H9 (cell line): ENCODE measurements around the gene PKNOX2. TPM values are rescaled to one million over a fixed set of nuclear protein-coding genes. Genes with fewer than 3 reads are reported as not detected.

Source experiments
- DNase-seq: peaks from one replicate; pipeline ENCODE4 v3.0.0-alpha.2; 2017
- H2AFZ ChIP-seq: one replicate; pipeline ENCODE4 v1.6.1; 2013; ENCODE audit warnings: mild to moderate bottlenecking, low read length, control low read depth, moderate library complexity
- H2AK5ac ChIP-seq: 2 replicates; pipeline ENCODE4 v1.6.1; 2013; ENCODE audit warnings: low read length, control low read depth, mixed read lengths; ENCODE audit not compliant: insufficient read length
- H2BK120ac ChIP-seq: one replicate; pipeline ENCODE4 v1.6.1; 2013; ENCODE audit warnings: low read depth, mild to moderate bottlenecking, low read length, control low read depth, inconsistent platforms; ENCODE audit not compliant: poor library complexity, severe bottlenecking
- H2BK12ac ChIP-seq: 2 replicates; pipeline ENCODE4 v1.6.1; 2013; ENCODE audit warnings: low read length, control low read depth, mixed read lengths, low read depth; ENCODE audit not compliant: insufficient read length
- H2BK15ac ChIP-seq: 2 replicates; pipeline ENCODE4 v1.6.1; 2013; ENCODE audit warnings: low read depth, low read length, control low read depth
- H2BK20ac ChIP-seq: one replicate; pipeline ENCODE4 v1.6.1; 2013; ENCODE audit warnings: low read depth, mild to moderate bottlenecking, low read length, control low read depth, inconsistent platforms; ENCODE audit not compliant: poor library complexity, severe bottlenecking
- H2BK5ac ChIP-seq: 2 replicates; pipeline ENCODE4 v1.6.1; 2013; ENCODE audit warnings: low read length, control low read depth, mixed read lengths; ENCODE audit not compliant: insufficient read length
- H3K14ac ChIP-seq: 2 replicates; pipeline ENCODE4 v1.6.1; 2013; ENCODE audit warnings: low read length, control low read depth; ENCODE audit not compliant: insufficient read depth
- H3K18ac ChIP-seq: 2 replicates; pipeline ENCODE4 v1.6.1; 2013; ENCODE audit warnings: low read depth, mild to moderate bottlenecking, mixed read lengths, low read length, control low read depth; ENCODE audit not compliant: insufficient read length
- H3K23ac ChIP-seq: 2 replicates; pipeline ENCODE4 v1.6.1; 2013; ENCODE audit warnings: low read length, control low read depth, mixed read lengths, low read depth; ENCODE audit not compliant: insufficient read length
- H3K23me2 ChIP-seq: 2 replicates; pipeline ENCODE4 v1.6.1; 2013; ENCODE audit warnings: low read depth, mild to moderate bottlenecking, mixed read lengths, low read length, control low read depth; ENCODE audit not compliant: insufficient read length, poor library complexity, severe bottlenecking
- H3K27ac ChIP-seq: 2 replicates; pipeline ENCODE4 v1.5.1; 2013; ENCODE audit warnings: low read length, control low read depth, mixed read lengths, low read depth; ENCODE audit not compliant: insufficient read length
- H3K27me3 ChIP-seq: 2 replicates; pipeline ENCODE4 v1.6.1; 2013; ENCODE audit warnings: low read length, control low read depth, inconsistent platforms; ENCODE audit not compliant: insufficient read depth
- H3K4ac ChIP-seq: 2 replicates; pipeline ENCODE4 v1.6.1; 2013; ENCODE audit warnings: low read depth, mild to moderate bottlenecking, control low read depth, inconsistent platforms, low read length, moderate library complexity
- H3K4me1 ChIP-seq: 2 replicates; pipeline ENCODE4 v1.6.1; 2013; ENCODE audit warnings: low read length, control low read depth, inconsistent platforms; ENCODE audit not compliant: insufficient read depth
- H3K4me2 ChIP-seq: 2 replicates; pipeline ENCODE4 v1.6.1; 2013; ENCODE audit warnings: low read length, control low read depth, mixed read lengths; ENCODE audit not compliant: insufficient read length, insufficient read depth
- H3K56ac ChIP-seq: 2 replicates; pipeline ENCODE4 v1.6.1; 2013; ENCODE audit warnings: low read depth, mild to moderate bottlenecking, mixed read lengths, low read length, control low read depth; ENCODE audit not compliant: insufficient read length
- H3K79me1 ChIP-seq: 2 replicates; pipeline ENCODE4 v1.6.1; 2013; ENCODE audit warnings: low read depth, mild to moderate bottlenecking, moderate library complexity, low read length, control low read depth, inconsistent platforms; ENCODE audit not compliant: insufficient read depth, poor library complexity, severe bottlenecking
- H3K79me2 ChIP-seq: 2 replicates; pipeline ENCODE4 v1.6.1; 2013; ENCODE audit warnings: low read length, control low read depth, inconsistent platforms; ENCODE audit not compliant: insufficient read depth
- H3K9ac ChIP-seq: 2 replicates; pipeline ENCODE4 v1.6.1; 2013; ENCODE audit warnings: low read length, control low read depth, mixed read lengths; ENCODE audit not compliant: insufficient read length; ENCODE audit errors: extremely low read depth
- H3K9me3 ChIP-seq: one replicate; pipeline ENCODE4 v1.6.1; 2013; ENCODE audit warnings: low read depth, low read length, inconsistent platforms; ENCODE audit not compliant: control insufficient read depth
- H3T11ph ChIP-seq: one replicate; pipeline ENCODE4 v1.6.1; 2013; ENCODE audit warnings: mild to moderate bottlenecking, low read length, control low read depth, inconsistent platforms
- H4K20me1 ChIP-seq: one replicate; pipeline ENCODE4 v1.6.1; 2013; ENCODE audit not compliant: control insufficient read depth, insufficient read length, insufficient read depth
- H4K5ac ChIP-seq: 2 replicates; pipeline ENCODE4 v1.6.1; 2013; ENCODE audit warnings: low read depth, mild to moderate bottlenecking, mixed read lengths, low read length, control low read depth; ENCODE audit not compliant: insufficient read length
- H4K8ac ChIP-seq: replicated peaks from 2 replicates; pipeline ENCODE4 v1.6.1; 2013; ENCODE audit warnings: low read length, control low read depth, mixed read lengths, low read depth; ENCODE audit not compliant: insufficient read length
- H4K91ac ChIP-seq: 2 replicates; pipeline ENCODE4 v1.6.1; 2013; ENCODE audit warnings: low read depth, mild to moderate bottlenecking, moderate library complexity, mixed read lengths, low read length, control low read depth; ENCODE audit not compliant: insufficient read length
- H3K27ac Mint-ChIP-seq, 3 experiments: 2 replicates in 2 of 3; 3 replicates in 1 of 3; pipeline ENCODE4 v1.8.0; 2020 to 2021; ENCODE audit warnings: mixed read lengths in 3 of 3, mild to moderate bottlenecking in 1 of 3, moderate library complexity in 1 of 3
- H3K27me3 Mint-ChIP-seq: 2 replicates; pipeline ENCODE4 v1.8.0; 2021; ENCODE audit warnings: low read depth, mild to moderate bottlenecking, moderate library complexity, mixed read lengths
- H3K36me3 Mint-ChIP-seq, 3 experiments: 2 replicates in 2 of 3; 3 replicates in 1 of 3; pipeline ENCODE4 v1.8.0; 2020 to 2021; ENCODE audit warnings: low read depth in 3 of 3, mixed read lengths in 3 of 3; ENCODE audit not compliant: insufficient read depth in 1 of 3
- H3K4me1 Mint-ChIP-seq, 2 experiments: 2 replicates each; pipeline ENCODE4 v1.8.0; 2020; ENCODE audit warnings: mixed read lengths in 2 of 2
- H3K4me3 Mint-ChIP-seq, 2 experiments: 2 replicates in 1 of 2; 3 replicates in 1 of 2; pipeline ENCODE4 v1.8.0; 2020 to 2021; ENCODE audit warnings: mild to moderate bottlenecking in 2 of 2, mixed read lengths in 2 of 2, moderate library complexity in 1 of 2
- H3K9me3 Mint-ChIP-seq, 2 experiments: 2 replicates in 1 of 2; 3 replicates in 1 of 2; pipeline ENCODE4 v1.8.0; 2020; ENCODE audit warnings: mild to moderate bottlenecking in 2 of 2, mixed read lengths in 2 of 2, moderate library complexity in 1 of 2
- CTCF ChIP-seq: fragments of 200-600 bp; sonication (generic); conservative IDR thresholded peaks from 3 replicates; pipeline ENCODE4 v1.8.0; 2021; ENCODE audit warnings: antibody characterized with exemption, mild to moderate bottlenecking
- WGBS: extraction: QIAGEN DNeasy Blood & Tissue Kit; methylation state at CpG from one replicate; pipeline ENCODE4 v1.1.7; 2013; ENCODE audit warnings: missing lambda C conversion rate, low lambda C conversion rate, mixed read lengths; ENCODE audit not compliant: insufficient read length; ENCODE audit errors: extremely low coverage; 5-methylcytosine and 5-hydroxymethylcytosine counted together
- total RNA-seq: library from RNA; stranded (reverse); gene quantifications from 2 replicates; pipeline ENCODE4 v1.2.1, GENCODE V29; 2021

PKNOX2 gene
- total RNA-seq, 1 experiment from 2014 or later = 1.3 TPM

- no peak overlapping the region for H3K56ac ChIP-seq
- H2AK5ac ChIP-seq = no peak overlapping the region
- Mint-ChIP-seq H3K27me3 (no peaks in the 10 kb centered on the region), H3K4me1 (peaks cover 40 to 45% of the 10 kb centered on the region in 2 experiments), H3K9me3 (no peaks in the 10 kb centered on the region), H3K27ac (no peak overlapping the region), H3K36me3 (peaks cover 2 to 52% (median 47%) of the 10 kb centered on the region in 3 experiments; a peak in 6 of 7 replicates), H3K4me3 (no peak overlapping the region)
- no peak overlapping the region for H3K14ac ChIP-seq
- H4K20me1 ChIP-seq = no peaks in the 10 kb centered on the region
- no peaks in the 10 kb centered on the region for H3K27me3 ChIP-seq
- H2BK5ac ChIP-seq = no peak overlapping the region
- no peak overlapping the region for H3T11ph ChIP-seq
- H3K4ac ChIP-seq = no peak overlapping the region
- TF ChIP-seq CTCF = no peak
- no peak overlapping the region for H3K18ac ChIP-seq
- H3K27ac ChIP-seq = no peak overlapping the region
- no peak overlapping the region for H2BK15ac ChIP-seq
- H4K91ac ChIP-seq = no peak overlapping the region
- peaks cover 11% of the 10 kb centered on the region for H3K4me1 ChIP-seq
- no peak overlapping the region for H2BK12ac ChIP-seq
- no peak overlapping the region for H2BK20ac ChIP-seq
- H3K23ac ChIP-seq = no peak overlapping the region
- H3K4me2 ChIP-seq = no peak overlapping the region
- H2AFZ ChIP-seq = no peak overlapping the region
- no peak overlapping the region for H2BK120ac ChIP-seq
- no peak overlapping the region for H4K8ac ChIP-seq
- no peaks in the 10 kb centered on the region for H3K9me3 ChIP-seq
- H3K79me1 ChIP-seq = no peaks in the 10 kb centered on the region
- H3K9ac ChIP-seq = no peak overlapping the region
- H3K79me2 ChIP-seq = no peaks in the 10 kb centered on the region
- no peaks in the 10 kb centered on the region for H3K23me2 ChIP-seq
- H4K5ac ChIP-seq = no peak overlapping the region
- DNase-seq = no peak
- WGBS = no CpG with 5 or more reads among the region's 6 CpGs
These were observed 283.2 kb downstream of the PKNOX2 start for GRCh38 chr11:125447721-125448120.
